Breast epithelium (tissue), 4 donors: ENCODE results near the gene PRRX2. TPM values are rescaled to one million over a fixed set of nuclear protein-coding genes. Genes with fewer than 3 reads are reported as not detected.
A peak's percentile ranks its signal among the peaks of the same experiment; 100 is the strongest.

Source experiments
- DNase-seq, 2 donors: peaks; one replicate each; pipeline ENCODE4 v3.0.0-alpha.2; 2019; ENCODE audit warnings: low spot score in 2 of 2
- H3K27ac ChIP-seq, 2 donors: fragments of 200-600 bp; sonication (generic) in 1 of 2; one replicate each; pipeline ENCODE4 v1.5.1; 2016 to 2019; ENCODE audit warnings: mild to moderate bottlenecking in 1 of 2
- H3K27me3 ChIP-seq, 2 donors: fragments of 200-600 bp; sonication (generic) in 1 of 2; one replicate each; pipeline versions ENCODE4 v1.5.1 to v1.6.0; 2017 to 2019; ENCODE audit warnings: control low read depth in 1 of 2, mild to moderate bottlenecking in 1 of 2
- H3K36me3 ChIP-seq: fragments of 200-600 bp; one replicate; pipeline ENCODE4 v1.5.1; 2019
- H3K4me1 ChIP-seq, 2 donors: fragments of 200-600 bp; sonication (generic); one replicate each; pipeline ENCODE4 v1.5.1; 2016 to 2019; ENCODE audit warnings: control low read depth in 1 of 2
- H3K4me3 ChIP-seq, 3 donors: fragments of 200-600 bp; sonication (generic); 1 replicate in 2 of 3; 2 replicates in 1 of 3; pipeline ENCODE4 v1.5.1; 2016 to 2019; ENCODE audit warnings: mild to moderate bottlenecking in 3 of 3, moderate library complexity in 2 of 3
- H3K9me3 ChIP-seq, 2 donors: fragments of 200-600 bp; sonication (generic) in 1 of 2; one replicate each; pipeline ENCODE4 v1.5.1; 2016 to 2019; ENCODE audit warnings: control low read depth in 1 of 2
- CTCF ChIP-seq, 3 donors: fragments of 450-650 bp; IDR thresholded peaks; one replicate each; pipeline ENCODE4 v1.5.1; 2016 to 2017; ENCODE audit warnings: antibody characterized with exemption in 3 of 3, mild to moderate bottlenecking in 3 of 3, moderate library complexity in 3 of 3
- POLR2A ChIP-seq: fragments of 450-650 bp; IDR thresholded peaks from one replicate; pipeline ENCODE4 v1.6.1; 2016; ENCODE audit warnings: antibody characterized with exemption, mild to moderate bottlenecking, moderate library complexity
- POLR2AphosphoS5 ChIP-seq, 3 donors: sonication (generic); formaldehyde crosslinking; IDR thresholded peaks; one replicate each; pipeline ENCODE4 v1.6.1; 2017; ENCODE audit warnings: antibody characterized with exemption in 3 of 3
- intact Hi-C: fragments of 100-400 bp; cut with DNase I; formaldehyde crosslinking; loops from one replicate; pipeline ENCODE4 v1.15.1; 2023; ENCODE audit warnings: low total_unique reads
- total RNA-seq, 3 donors: library from RNA; depleted of rRNA; stranded (reverse); fragments of >200 nt; gene quantifications; one replicate each; pipeline ENCODE4 v1.1.0, GENCODE V29; 2016

Gene PRRX2
- total RNA-seq, 3 donors from 2014 or later: 4.4 to 35.1 (median 9.9) TPM

- Histone ChIP-seq H3K4me1 (peaks cover 0 to 3% of the 10 kb centered on the region in 2 donors), H3K36me3 (no peaks in the 10 kb centered on the region), H3K9me3 (no peaks in the 10 kb centered on the region), H3K27me3 (no peaks in the 10 kb centered on the region), H3K4me3 (no peak overlapping the region), H3K27ac (no peak overlapping the region)
- no peak for DNase-seq
- intact Hi-C loops: loop anchor here (5.0 kb wide), 1 partner anchor 46 kb away; no protein-coding TSS in a partner anchor
- TF ChIP-seq POLR2AphosphoS5 (IDR thresholded peaks at IDR 0.05) (no peak), CTCF (IDR thresholded peaks at IDR 0.05) (no peak), POLR2A (no peak)
Observed at GRCh38 chr9:129736334-129736733, 70.9 kb downstream of the PRRX2 start.

DNA sequence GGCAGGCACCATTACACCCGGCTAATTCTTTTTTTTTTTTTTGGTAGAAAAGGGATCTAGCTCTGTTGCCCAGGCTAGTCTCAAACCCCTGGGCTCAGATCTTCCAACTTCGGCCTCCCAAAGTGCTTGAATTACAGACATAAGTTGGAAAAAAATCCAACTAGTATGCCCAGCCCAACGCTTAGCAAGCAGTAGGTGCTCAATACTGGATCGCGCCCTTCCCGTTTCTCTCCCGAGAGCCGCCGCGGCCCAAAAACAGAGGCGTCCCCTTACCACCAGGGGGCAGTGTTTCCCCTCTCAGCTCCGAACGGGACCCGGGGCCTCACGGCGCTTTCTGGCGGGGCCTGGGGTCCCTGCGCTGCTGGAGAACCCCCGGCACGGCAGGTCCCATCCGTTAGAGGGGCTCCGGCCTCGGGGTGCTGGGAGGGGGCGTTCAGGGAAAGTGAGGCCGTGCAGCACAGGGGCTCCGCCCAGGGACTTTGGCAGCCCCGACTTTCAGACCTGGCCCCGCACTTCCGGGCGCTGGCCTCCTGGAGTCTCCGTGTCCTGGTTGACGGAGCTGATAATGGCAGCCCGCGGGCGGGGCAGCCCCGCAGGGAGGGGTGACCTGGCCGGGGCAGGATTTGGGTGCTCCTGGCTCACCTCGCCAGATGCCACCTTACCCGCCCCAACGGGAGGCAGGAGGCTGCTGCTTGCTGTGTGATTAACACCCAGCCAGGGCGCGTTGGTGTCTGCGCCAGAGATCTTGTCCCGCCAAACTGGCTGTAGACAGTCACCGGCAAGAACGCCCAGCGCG is 72.2 kb downstream of the PRRX2 start:
- H3K27ac ChIP-seq: peak overlapping the region; percentile 83 to 84
- H3K4me3 ChIP-seq: peak overlapping the region; percentile 51 to 71 (median 61)
- H3K4me1 ChIP-seq: peaks cover 0 to 3% of the 10 kb centered on the region in 2 donors
- H3K27me3 ChIP-seq: no peaks in the 10 kb centered on the region
- H3K9me3 ChIP-seq: no peaks in the 10 kb centered on the region
- peak; percentile 76 to 91 for DNase-seq
- intact Hi-C loops: loop anchor here (5.0 kb wide), 1 partner anchor 45 kb away; no protein-coding TSS in a partner anchor
- TF ChIP-seq POLR2AphosphoS5 (IDR thresholded peaks at IDR 0.05) (peak; percentile 60 to 65 (median 65)), CTCF (IDR thresholded peaks at IDR 0.05) (peak; percentile 98 to 99 (median 99)), POLR2A (no peak)
- no peaks in the 10 kb centered on the region for H3K36me3 ChIP-seq

- H3K4me1 ChIP-seq: peaks cover 3 to 7% of the 10 kb centered on the region in 2 donors
- no peaks in the 10 kb centered on the region for H3K36me3 ChIP-seq
- TF ChIP-seq POLR2AphosphoS5 (IDR thresholded peaks at IDR 0.05): no peak
- no peak for TF ChIP-seq CTCF (IDR thresholded peaks at IDR 0.05)
- no peak for TF ChIP-seq POLR2A
- intact Hi-C loops: loop anchor here (5.0 kb wide), 1 partner anchor 43 kb away; no protein-coding TSS in a partner anchor
- DNase-seq: no peak
- no peak overlapping the region for H3K27ac ChIP-seq
- H3K27me3 ChIP-seq: no peaks in the 10 kb centered on the region
- H3K4me3 ChIP-seq: no peak overlapping the region
- no peaks in the 10 kb centered on the region for H3K9me3 ChIP-seq
Observed at GRCh38 chr9:129739432-129739831, 74.0 kb downstream of the PRRX2 start.

GRCh38 chr9:129740174-129740573 is 74.7 kb downstream of the PRRX2 start:
- H3K27me3 ChIP-seq: no peaks in the 10 kb centered on the region
- H3K27ac ChIP-seq: no peak overlapping the region
- no peak for DNase-seq
- no peaks in the 10 kb centered on the region for H3K9me3 ChIP-seq
- H3K4me3 ChIP-seq: no peak overlapping the region
- H3K4me1 ChIP-seq: peaks cover 3 to 7% of the 10 kb centered on the region in 2 donors
- intact Hi-C loops: no loop called here
- no peak for TF ChIP-seq CTCF (IDR thresholded peaks at IDR 0.05)
- no peak for TF ChIP-seq POLR2A
- TF ChIP-seq POLR2AphosphoS5 (IDR thresholded peaks at IDR 0.05): no peak
- no peaks in the 10 kb centered on the region for H3K36me3 ChIP-seq

DNA sequence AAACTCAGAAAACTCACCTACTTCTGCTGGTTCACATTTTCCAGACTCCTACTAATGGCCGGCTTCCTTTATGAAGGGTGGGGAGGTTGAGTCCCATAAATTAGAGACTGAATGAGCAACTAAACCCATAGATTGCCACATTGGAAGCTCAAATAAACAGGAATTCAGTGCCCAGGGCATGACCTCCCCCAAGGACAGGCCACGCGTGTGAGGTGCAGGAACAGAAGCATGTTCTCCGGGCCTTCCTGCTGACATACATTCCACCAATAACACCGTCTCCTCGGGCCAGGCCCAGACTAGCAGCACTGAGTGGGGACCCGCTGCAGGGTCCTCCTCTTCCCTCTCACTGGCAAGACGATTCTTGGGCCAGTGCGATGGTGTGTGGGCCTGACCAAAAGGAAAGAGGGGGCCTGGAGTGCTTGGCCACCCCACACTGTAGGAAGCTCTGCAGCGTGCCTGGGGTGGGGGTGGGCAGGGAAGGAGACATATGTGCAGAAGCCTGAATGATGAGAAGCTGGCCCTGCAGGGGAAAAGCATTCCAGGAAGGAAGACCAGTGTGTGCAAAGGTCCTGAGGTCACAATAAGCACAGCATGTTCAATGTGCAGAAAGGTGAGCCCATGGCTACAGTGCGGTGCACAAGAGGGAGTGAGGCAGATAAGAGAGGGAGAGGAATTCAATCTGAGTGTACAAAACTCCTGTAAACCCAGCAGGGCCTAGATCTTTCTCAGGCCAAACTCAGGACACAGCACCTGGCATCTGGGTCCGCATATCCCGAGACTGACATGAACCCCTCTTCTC is 75.4 kb downstream of the PRRX2 start:
- Histone ChIP-seq H3K4me3 (no peak overlapping the region), H3K27ac (no peak overlapping the region), H3K9me3 (no peaks in the 10 kb centered on the region), H3K27me3 (no peaks in the 10 kb centered on the region), H3K36me3 (no peaks in the 10 kb centered on the region), H3K4me1 (peaks cover 3 to 7% of the 10 kb centered on the region in 2 donors)
- no peak for TF ChIP-seq POLR2A
- TF ChIP-seq CTCF (IDR thresholded peaks at IDR 0.05): no peak
- TF ChIP-seq POLR2AphosphoS5 (IDR thresholded peaks at IDR 0.05): no peak
- intact Hi-C loops: no loop called here
- no peak for DNase-seq
